22Rv1 (cell line): ENCODE measurements around the gene TYR.

Experiments used
- CTCF ChIP-seq: fragments of 450-650 bp; IDR thresholded peaks from 2 replicates; pipeline ENCODE4 v1.5.1; 2017; ENCODE audit warnings: mild to moderate bottlenecking
- ZFX ChIP-seq: fragments of 450-650 bp; IDR thresholded peaks from 2 replicates; pipeline ENCODE4 v1.6.1; 2017; ENCODE audit warnings: antibody characterized with exemption, borderline replicate concordance

GRCh38 chr11:89177691-89178231 is at the start of gene TYR:
- no peak for TF ChIP-seq CTCF
- no peak for TF ChIP-seq ZFX
